Esophagus squamous epithelium (tissue), 5 donors: ENCODE results near the gene CBFA2T3. TPM values are rescaled to one million over a fixed set of nuclear protein-coding genes. Genes with fewer than 3 reads are reported as not detected.

Source experiments
- DNase-seq: peaks from one replicate; lab custom pipeline; 2025; lab: John Stamatoyannopoulos, UW
- H3K27ac ChIP-seq, 4 donors: fragments of 200-600 bp; sonication (generic); one replicate each; pipeline ENCODE4 v1.5.1; 2016 to 2019; ENCODE audit warnings: mild to moderate bottlenecking in 1 of 4
- H3K27me3 ChIP-seq, 4 donors: fragments of 200-600 bp; sonication (generic); 1 replicate in 3 of 4; 2 replicates in 1 of 4; pipeline versions ENCODE4 v1.5.1 to v1.6.0; 2017 to 2021; ENCODE audit warnings: antibody characterized with exemption in 1 of 4
- H3K36me3 ChIP-seq, 3 donors: fragments of 200-600 bp; sonication (generic); one replicate each; pipeline ENCODE4 v1.5.1; 2016 to 2019
- H3K4me1 ChIP-seq, 3 donors: fragments of 200-600 bp; sonication (generic); one replicate each; pipeline ENCODE4 v1.5.1; 2017 to 2019
- H3K4me3 ChIP-seq, 4 donors: fragments of 200-600 bp; sonication (generic); 1 replicate in 3 of 4; 2 replicates in 1 of 4; pipeline ENCODE4 v1.5.1; 2016 to 2019; ENCODE audit warnings: mild to moderate bottlenecking in 2 of 4, moderate library complexity in 1 of 4
- H3K9me3 ChIP-seq, 3 donors: fragments of 200-600 bp; sonication (generic); one replicate each; pipeline ENCODE4 v1.5.1; 2016 to 2019
- CTCF ChIP-seq, 6 experiments: fragments of 450-650 bp in 4 of 6; fragments of 200-600 bp in 2 of 6; sonication (generic) in 2 of 6; IDR thresholded peaks; one replicate each; pipeline ENCODE4 v1.5.1; 2016 to 2019; ENCODE audit warnings: antibody characterized with exemption in 6 of 6, mild to moderate bottlenecking in 4 of 6, moderate library complexity in 4 of 6
- POLR2A ChIP-seq, 4 donors: fragments of 450-650 bp; IDR thresholded peaks; one replicate each; pipeline ENCODE4 v1.6.1; 2017; ENCODE audit warnings: antibody characterized with exemption in 4 of 4, mild to moderate bottlenecking in 4 of 4, moderate library complexity in 3 of 4
- WGBS, 2 donors: methylation state at CpG; one replicate each; pipeline ENCODE4 v1.1.5; 2018; 5-methylcytosine and 5-hydroxymethylcytosine counted together
- intact Hi-C: fragments of 100-400 bp; cut with DNase I; formaldehyde crosslinking; loops from one replicate; pipeline ENCODE4 v1.15.0; 2022
- total RNA-seq, 4 donors: library from RNA; depleted of rRNA; stranded (reverse); fragments of >200 nt; gene quantifications; one replicate each; pipeline ENCODE4 v1.1.0, GENCODE V29; 2016
- donor health status: DM: yes; HTN: yes; CAD: no.

The CBFA2T3 gene
- total RNA-seq, 4 donors from 2014 or later: 0.18 to 2.7 (median 1.4) TPM

- intact Hi-C loops: no loop called here
- no peak for DNase-seq
These were observed 135.3 kb downstream of the CBFA2T3 start for GRCh38 chr16:88841521-88842307.

GRCh38 chr16:88840600-88841215 is 136.3 kb downstream of the CBFA2T3 start:
- intact Hi-C loops: no loop called here
- no peak for DNase-seq
- Histone ChIP-seq H3K27ac (no peak overlapping the region), H3K9me3 (no peaks in the 10 kb centered on the region), H3K36me3 (peaks cover 12 to 84% (median 18%) of the 10 kb centered on the region in 3 donors), H3K4me3 (no peak overlapping the region), H3K4me1 (no peaks in the 10 kb centered on the region), H3K27me3 (no peaks in the 10 kb centered on the region)
- TF ChIP-seq POLR2A (IDR thresholded peaks at IDR 0.05) (no peak), CTCF (IDR thresholded peaks at IDR 0.05) (no peak)
- WGBS, 2 donors: 91 to 97% methylated on average over 6 to 16 of the region's 30 CpGs

More at GRCh38 chr16:88841521-88842307, 135.3 kb downstream of the CBFA2T3 start:
- Histone ChIP-seq H3K27ac (no peak overlapping the region), H3K36me3 (peaks cover 12 to 79% (median 18%) of the 10 kb centered on the region in 3 donors), H3K4me3 (no peak overlapping the region), H3K4me1 (no peaks in the 10 kb centered on the region), H3K27me3 (no peaks in the 10 kb centered on the region), H3K9me3 (no peaks in the 10 kb centered on the region)
- TF ChIP-seq CTCF (IDR thresholded peaks at IDR 0.05) (no peak), POLR2A (IDR thresholded peaks at IDR 0.05) (no peak)
- 90 to 92% methylated on average over 15 to 18 of the region's 40 CpGs for WGBS, 2 donors

DNA sequence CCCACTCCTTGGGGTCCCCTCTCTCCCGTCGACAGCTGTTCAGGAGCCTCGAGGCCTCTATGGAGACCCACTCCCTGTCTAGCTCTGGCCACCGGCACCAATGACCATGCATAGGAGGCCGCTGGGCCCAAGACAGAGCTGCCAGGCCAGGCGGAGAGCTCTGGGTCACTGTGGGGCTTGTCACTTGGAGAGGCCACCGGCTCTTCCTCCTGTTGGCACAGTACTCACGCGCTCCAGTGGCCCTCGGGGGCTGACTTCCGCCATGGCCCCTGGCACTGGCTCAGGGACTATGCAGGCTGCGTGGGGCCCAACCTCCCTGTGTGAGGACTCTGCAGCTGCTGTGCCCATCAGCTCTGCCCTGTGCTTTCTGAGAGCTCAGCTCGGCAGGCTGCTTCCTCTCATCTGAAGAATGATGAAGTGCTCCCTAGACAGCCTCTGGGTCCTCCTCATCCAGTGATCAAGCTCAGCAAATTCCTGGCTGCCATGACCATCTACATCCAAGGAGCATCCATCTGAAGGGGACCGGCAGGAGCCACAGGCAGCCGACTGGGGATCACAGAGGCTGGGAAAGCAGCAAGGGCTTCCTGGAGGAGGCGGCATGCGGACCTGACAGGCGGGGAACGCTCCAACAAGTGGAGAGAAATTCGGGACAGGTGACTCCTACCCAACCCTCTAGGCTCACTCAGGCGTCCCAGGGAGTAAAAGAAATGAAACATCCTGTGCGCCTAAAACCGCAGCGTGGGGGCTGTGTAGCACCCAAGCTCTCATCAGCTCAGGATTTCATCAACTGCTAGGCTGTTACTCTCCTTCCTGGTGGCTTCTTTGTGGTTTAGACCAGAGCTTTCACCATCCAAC is 137.0 kb downstream of the CBFA2T3 start:
- H3K36me3 ChIP-seq: peaks cover 12 to 89% (median 18%) of the 10 kb centered on the region in 3 donors
- H3K27ac ChIP-seq: no peak overlapping the region
- DNase-seq: no peak
- intact Hi-C loops: no loop called here
- WGBS, 2 donors: 88 to 96% methylated on average over 4 to 10 of the region's 24 CpGs
- no peaks in the 10 kb centered on the region for H3K9me3 ChIP-seq
- no peaks in the 10 kb centered on the region for H3K27me3 ChIP-seq
- TF ChIP-seq CTCF (IDR thresholded peaks at IDR 0.05) (no peak), POLR2A (IDR thresholded peaks at IDR 0.05) (no peak)
- H3K4me3 ChIP-seq: no peak overlapping the region
- no peaks in the 10 kb centered on the region for H3K4me1 ChIP-seq

- no peak overlapping the region for H3K27ac ChIP-seq
- H3K4me3 ChIP-seq: no peak overlapping the region
- WGBS, 2 donors: 98 to 100% methylated on average over 1 to 10 of the region's 39 CpGs
- H3K36me3 ChIP-seq: peaks cover 12 to 88% (median 18%) of the 10 kb centered on the region in 3 donors
- H3K9me3 ChIP-seq: no peaks in the 10 kb centered on the region
- DNase-seq: no peak
- no peak for TF ChIP-seq POLR2A (IDR thresholded peaks at IDR 0.05)
- TF ChIP-seq CTCF (IDR thresholded peaks at IDR 0.05): no peak
- no peaks in the 10 kb centered on the region for H3K4me1 ChIP-seq
- no peaks in the 10 kb centered on the region for H3K27me3 ChIP-seq
- intact Hi-C loops: no loop called here
These were observed 137.9 kb downstream of the CBFA2T3 start for GRCh38 chr16:88839026-88839529.
